ENCODE measurements around the gene ARL10. TPM values are rescaled to one million over a fixed set of nuclear protein-coding genes. Genes with fewer than 3 reads are reported as not detected.

Gene ARL10
- total RNA-seq, 1 experiment from 2014 or later = 9.6 TPM

DNA sequence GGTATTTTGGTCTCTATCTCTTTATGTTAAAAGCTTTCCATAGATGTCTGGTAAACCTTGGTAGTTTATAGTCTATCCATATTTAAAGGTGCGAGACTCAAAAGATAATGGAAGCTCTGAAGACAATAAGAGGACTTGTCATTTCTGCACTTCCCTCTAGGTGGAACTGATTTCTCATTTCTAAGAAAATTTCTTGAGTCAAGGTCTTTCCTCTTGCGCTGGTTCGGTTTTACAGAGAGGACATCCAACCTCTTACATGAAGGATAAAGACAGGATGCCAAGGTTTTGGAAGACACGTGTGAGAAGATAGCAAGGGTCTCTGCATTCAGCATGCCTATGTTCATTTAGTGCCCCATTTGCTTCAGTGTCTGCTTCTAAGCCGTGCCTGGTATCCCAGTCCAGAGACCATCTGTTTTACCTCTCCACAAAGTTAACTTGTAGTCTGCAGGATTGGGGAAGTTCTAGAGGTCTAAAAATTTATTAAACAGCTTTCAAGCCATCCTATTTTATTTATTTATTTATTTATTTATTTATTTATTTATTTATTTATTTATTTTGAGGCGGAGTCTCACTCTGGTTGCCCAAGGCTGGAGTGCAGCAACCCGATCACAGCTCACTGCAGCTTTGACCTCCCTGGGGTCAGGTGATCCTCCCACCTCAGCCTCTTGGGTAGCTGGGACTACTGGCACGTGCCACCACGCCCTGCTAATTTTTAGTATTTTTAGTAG, 45.3 kb upstream of the ARL10 start:
- no peaks in the 10 kb centered on the region for H3K79me2 ChIP-seq (ENCODE audit: insufficient read depth, low read length)
- no peak overlapping the region for H3K23ac ChIP-seq (ENCODE audit: insufficient read length, low read depth, low read length)
- H3K27ac ChIP-seq (ENCODE audit: insufficient read length, low read depth, low read length) = no peak overlapping the region
- H3K9ac ChIP-seq (ENCODE audit: extremely low read depth, insufficient read length, low read length) = no peak overlapping the region
- no CpG with 5 or more reads among the region's 9 CpGs for WGBS (ENCODE audit: extremely low coverage, insufficient read length, low lambda C conversion rate)
- H3K56ac ChIP-seq (ENCODE audit: insufficient read length, low read depth, low read length) = no peak overlapping the region
- no peaks in the 10 kb centered on the region for H3K4me1 ChIP-seq (ENCODE audit: insufficient read depth, low read length)
- H3K23me2 ChIP-seq (ENCODE audit: insufficient read length, low read depth, low read length, poor library complexity, severe bottlenecking) = no peaks in the 10 kb centered on the region
- no peak overlapping the region for H2BK15ac ChIP-seq (ENCODE audit: low read depth, low read length)
- H4K20me1 ChIP-seq (ENCODE audit: control insufficient read depth, insufficient read depth, insufficient read length) = no peaks in the 10 kb centered on the region
- no peak overlapping the region for H3K4me2 ChIP-seq (ENCODE audit: insufficient read depth, insufficient read length, low read length)
- no peak overlapping the region for H4K91ac ChIP-seq (ENCODE audit: insufficient read length, low read depth, low read length)
- no peaks in the 10 kb centered on the region for H3K27me3 Mint-ChIP-seq (ENCODE audit: low read depth)
- no peaks in the 10 kb centered on the region for H3K27me3 ChIP-seq (ENCODE audit: insufficient read depth, low read length)
- no peaks in the 10 kb centered on the region for H3K9me3 ChIP-seq (ENCODE audit: control insufficient read depth, low read depth, low read length)
- H3K14ac ChIP-seq (ENCODE audit: insufficient read depth, low read length) = no peak overlapping the region
- H2AK5ac ChIP-seq (ENCODE audit: insufficient read length, low read length) = no peak overlapping the region
- TF ChIP-seq, protein P1, sequence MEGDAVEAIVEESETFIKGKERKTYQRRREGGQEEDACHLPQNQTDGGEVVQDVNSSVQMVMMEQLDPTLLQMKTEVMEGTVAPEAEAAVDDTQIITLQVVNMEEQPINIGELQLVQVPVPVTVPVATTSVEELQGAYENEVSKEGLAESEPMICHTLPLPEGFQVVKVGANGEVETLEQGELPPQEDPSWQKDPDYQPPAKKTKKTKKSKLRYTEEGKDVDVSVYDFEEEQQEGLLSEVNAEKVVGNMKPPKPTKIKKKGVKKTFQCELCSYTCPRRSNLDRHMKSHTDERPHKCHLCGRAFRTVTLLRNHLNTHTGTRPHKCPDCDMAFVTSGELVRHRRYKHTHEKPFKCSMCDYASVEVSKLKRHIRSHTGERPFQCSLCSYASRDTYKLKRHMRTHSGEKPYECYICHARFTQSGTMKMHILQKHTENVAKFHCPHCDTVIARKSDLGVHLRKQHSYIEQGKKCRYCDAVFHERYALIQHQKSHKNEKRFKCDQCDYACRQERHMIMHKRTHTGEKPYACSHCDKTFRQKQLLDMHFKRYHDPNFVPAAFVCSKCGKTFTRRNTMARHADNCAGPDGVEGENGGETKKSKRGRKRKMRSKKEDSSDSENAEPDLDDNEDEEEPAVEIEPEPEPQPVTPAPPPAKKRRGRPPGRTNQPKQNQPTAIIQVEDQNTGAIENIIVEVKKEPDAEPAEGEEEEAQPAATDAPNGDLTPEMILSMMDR (conservative IDR thresholded peaks at IDR 0.05) = peak; percentile 26; the same call in 1 of the 3 replicates
- DNase-seq = no peak
- H2BK5ac ChIP-seq (ENCODE audit: insufficient read length, low read length) = no peak overlapping the region
- peaks cover 16 to 29% (median 20%) of the 10 kb centered on the region in 3 experiments; a peak in 6 of 7 replicates for H3K36me3 Mint-ChIP-seq (ENCODE audit: insufficient read depth in 1 of 3, low read depth in 3 of 3)
- H2BK12ac ChIP-seq (ENCODE audit: insufficient read length, low read depth, low read length) = no peak overlapping the region
- H3K18ac ChIP-seq (ENCODE audit: insufficient read length, low read depth, low read length) = no peak overlapping the region
- no peak overlapping the region for H2BK20ac ChIP-seq (ENCODE audit: low read depth, low read length, poor library complexity, severe bottlenecking)
- no peak overlapping the region for H4K8ac ChIP-seq (replicated peaks; ENCODE audit: insufficient read length, low read depth, low read length)
- no peak overlapping the region for H4K5ac ChIP-seq (ENCODE audit: insufficient read length, low read depth, low read length)
- H3K4ac ChIP-seq (ENCODE audit: low read depth, low read length) = no peak overlapping the region
- no peak overlapping the region for H2AFZ ChIP-seq (ENCODE audit: low read length)
- no peak overlapping the region for H2BK120ac ChIP-seq (ENCODE audit: low read depth, low read length, poor library complexity, severe bottlenecking)
- H3K4me1 Mint-ChIP-seq = peaks cover 0 to 4% of the 10 kb centered on the region in 2 experiments; a peak in 2 of 4 replicates
- no peak overlapping the region for H3T11ph ChIP-seq (ENCODE audit: low read length)
- H3K4me3 Mint-ChIP-seq = no peak overlapping the region
- H3K79me1 ChIP-seq (ENCODE audit: insufficient read depth, low read depth, low read length, poor library complexity, severe bottlenecking) = no peaks in the 10 kb centered on the region
- H3K9me3 Mint-ChIP-seq = no peaks in the 10 kb centered on the region
- H3K27ac Mint-ChIP-seq = no peak overlapping the region

Measured in H9 (cell line).